Measurements from ENCODE around the gene STXBP5. TPM values are rescaled to one million over a fixed set of nuclear protein-coding genes. Genes with fewer than 3 reads are reported as not detected.

Gene STXBP5
- total and polyA plus RNA-seq, 2 of the 13 experiments (the other 11 are each of a cell fraction or from before 2014, with no cell fraction given): 8.8 to 19.4 TPM

- peak; percentile 87; the same call in 1 of the 2 replicates for TF ChIP-seq PATZ1 (CRISPR knock-in tag; IDR thresholded peaks at IDR 0.05)
- TF ChIP-seq SNAPC4 (CRISPR knock-in tag; IDR thresholded peaks at IDR 0.05): no peak
- TF ChIP-seq ZSCAN5A (CRISPR knock-in tag; IDR thresholded peaks at IDR 0.05; ENCODE audit: borderline replicate concordance): 0 out of 2 replicates have a peak, but pooled peaks have one; percentile 34
- TF ChIP-seq ZNF225 (CRISPR knock-in tag; IDR thresholded peaks at IDR 0.05): no peak; the same call in 1 of the 2 replicates
- TF ChIP-seq TRIM22 (IDR thresholded peaks at IDR 0.05): no peak
- TF ChIP-seq SOX5 (CRISPR knock-in tag; IDR thresholded peaks at IDR 0.05; ENCODE audit: borderline replicate concordance): peak; percentile 93
- no peak for TF ChIP-seq ZFP36 (IDR thresholded peaks at IDR 0.05; ENCODE audit: borderline replicate concordance, low read depth, low read length, partially characterized antibody)
- TF ChIP-seq BCL6 (CRISPR knock-in tag; IDR thresholded peaks at IDR 0.05): peak; percentile 92
- TF ChIP-seq SAP130 (CRISPR knock-in tag; IDR thresholded peaks at IDR 0.05; ENCODE audit: low read depth): peak; percentile 69
- TF ChIP-seq PLSCR1 (CRISPR knock-in tag; IDR thresholded peaks at IDR 0.05; ENCODE audit: borderline replicate concordance): no peak
- no peak for TF ChIP-seq ZZZ3 (CRISPR knock-in tag; IDR thresholded peaks at IDR 0.05; ENCODE audit: borderline replicate concordance)
- peak; percentile 83 for TF ChIP-seq TBX3 (IDR thresholded peaks at IDR 0.05; ENCODE audit: borderline replicate concordance)
- no peak for TF ChIP-seq MZF1 (CRISPR knock-in tag; IDR thresholded peaks at IDR 0.05; ENCODE audit: borderline replicate concordance)
- no peak for TF ChIP-seq THRA (CRISPR knock-in tag; IDR thresholded peaks at IDR 0.05; ENCODE audit: borderline replicate concordance)
- peak; percentile 67; the same call in 1 of the 2 replicates for TF ChIP-seq YEATS4 (CRISPR knock-in tag; IDR thresholded peaks at IDR 0.05; ENCODE audit: borderline replicate concordance)
- no peak for TF ChIP-seq TMF1 (CRISPR knock-in tag; IDR thresholded peaks at IDR 0.05; ENCODE audit: low read depth)
- 0 out of 2 replicates have a peak, but pooled peaks have one; percentile 45 for TF ChIP-seq SP5 (CRISPR knock-in tag; IDR thresholded peaks at IDR 0.05; ENCODE audit: borderline replicate concordance, low read depth)
Observed at GRCh38 chr6:147192278-147192911, 11.8 kb upstream of the STXBP5 start (continued).
